SW480 (cell line): ENCODE results near the gene CCDC59.

Experiments
- DNase-seq: peaks from one replicate; pipeline ENCODE4 v3.0.0-alpha.2; 2016; ENCODE audit warnings: low spot score

Gene CCDC59

GRCh38 chr12:82314406-82314892 lies 43.7 kb downstream of the CCDC59 start:
- no peak for DNase-seq
